HepG2 (cell line): Measurements from ENCODE around the gene QRICH2. TPM values are rescaled to one million over a fixed set of nuclear protein-coding genes. Genes with fewer than 3 reads are reported as not detected.

ENCODE experiments used
- CHD2 ChIP-seq: IDR thresholded peaks from 2 replicates; pipeline ENCODE4 v1.6.1; 2011; ENCODE audit warnings: low read depth, low read length, improper control_type of control experiment
- MATR3 ChIP-seq: sonication (generic); formaldehyde crosslinking; IDR thresholded peaks from 2 replicates; pipeline ENCODE4 v1.4.0; 2020; ENCODE audit warnings: missing genetic modification reagents
- MIER3 ChIP-seq: IDR thresholded peaks from 2 replicates; pipeline ENCODE4 v1.6.1; 2016; ENCODE audit warnings: missing compliant biosample characterization, borderline replicate concordance
- NAIF1 ChIP-seq: sonication (generic); formaldehyde crosslinking; IDR thresholded peaks from 2 replicates; pipeline ENCODE4 v1.5.0; 2020; ENCODE audit warnings: mild to moderate bottlenecking, missing genetic modification reagents, borderline replicate concordance
- RAD21 ChIP-seq: fragments of 450-650 bp; formaldehyde crosslinking; IDR thresholded peaks from 2 replicates; pipeline ENCODE4 v1.5.0; 2020; ENCODE audit warnings: mild to moderate bottlenecking
- RCOR2 ChIP-seq: IDR thresholded peaks from 2 replicates; pipeline ENCODE4 v1.6.1; 2016; ENCODE audit warnings: missing biosample characterization, missing genetic modification reagents
- SPEN ChIP-seq: sonication (generic); formaldehyde crosslinking; IDR thresholded peaks from 2 replicates; pipeline ENCODE4 v1.5.1; 2020; ENCODE audit warnings: low read depth, mild to moderate bottlenecking, missing genetic modification reagents
- TOE1 ChIP-seq: sonication (generic); formaldehyde crosslinking; IDR thresholded peaks from 2 replicates; pipeline ENCODE4 v1.4.0; 2020; ENCODE audit warnings: mild to moderate bottlenecking, missing genetic modification reagents
- ZBTB7B ChIP-seq: sonication (generic); formaldehyde crosslinking; IDR thresholded peaks from 2 replicates; pipeline ENCODE4 v1.4.0; 2020; ENCODE audit warnings: missing genetic modification reagents
- ZKSCAN1 ChIP-seq: fragments of 150-350 bp; IDR thresholded peaks from 2 replicates; pipeline ENCODE4 v1.6.1; 2014; ENCODE audit warnings: low read length
- ZNF143 ChIP-seq: sonication (generic); formaldehyde crosslinking; IDR thresholded peaks from 2 replicates; pipeline ENCODE4 v1.4.0; 2020; ENCODE audit warnings: missing genetic modification reagents
- ZNF263 ChIP-seq: sonication (generic); formaldehyde crosslinking; IDR thresholded peaks from 2 replicates; pipeline ENCODE4 v1.4.0; 2020; ENCODE audit warnings: missing genetic modification reagents
- polyA plus RNA-seq, 8 experiments: library from polyadenylated mRNA; depleted of rRNA in 3 of 8; stranded (reverse) in 7 of 8; unstranded in 1 of 8; fragments of >200 nt; fragmentation: Illumina TruSeq in 4 of 8; extraction: Trizol in 4 of 8; gene quantifications; 2 replicates each; pipeline versions ENCODE4 v1.2.1 to v1.2.3, GENCODE V29; 2011 to 2016; ENCODE audit warnings: low read depth in 4 of 8, missing spikeins in 1 of 8, mixed read lengths in 1 of 8; ENCODE audit not compliant: insufficient read depth in 1 of 8
- total RNA-seq, 5 experiments: library from RNA; depleted of rRNA; stranded (reverse); fragments of >200 nt; fragmentation: Illumina TruSeq; extraction: Trizol; gene quantifications; 2 replicates each; pipeline ENCODE4 v1.2.3, GENCODE V29; 2016; ENCODE audit warnings: low read depth in 1 of 5
- TF ChIP-seq, protein P1 (sequence below): sonication (generic); formaldehyde crosslinking; IDR thresholded peaks from 2 replicates; pipeline ENCODE4 v1.4.0; 2020; ENCODE audit warnings: missing genetic modification reagents, borderline replicate concordance
- TF ChIP-seq, protein P2 (sequence below): IDR thresholded peaks from 2 replicates; pipeline ENCODE4 v1.6.1; 2016
- TF ChIP-seq, protein P3 (sequence below): sonication (generic); formaldehyde crosslinking; IDR thresholded peaks from 2 replicates; pipeline ENCODE4 v1.8.0; 2022; ENCODE audit warnings: mild to moderate bottlenecking, missing genetic modification reagents, moderate library complexity
- TF ChIP-seq, protein P4 (sequence below): sonication (generic); formaldehyde crosslinking; IDR thresholded peaks from 2 replicates; pipeline ENCODE4 v1.5.0; 2020; ENCODE audit warnings: mild to moderate bottlenecking, missing genetic modification reagents
- TF ChIP-seq, protein P5 (sequence below): IDR thresholded peaks from 2 replicates; pipeline ENCODE4 v1.6.1; 2012; ENCODE audit warnings: inconsistent platforms
- TF ChIP-seq, protein P6 (sequence below): sonication (generic); formaldehyde crosslinking; conservative IDR thresholded peaks from 2 replicates; pipeline ENCODE4 v1.5.0; 2020; ENCODE audit warnings: missing genetic modification reagents

Gene QRICH2
- total and polyA plus RNA-seq, 2 of the 13 experiments (the other 11 are each of a cell fraction or from before 2014, with no cell fraction given): 3.7 to 5.7 TPM

DNA sequence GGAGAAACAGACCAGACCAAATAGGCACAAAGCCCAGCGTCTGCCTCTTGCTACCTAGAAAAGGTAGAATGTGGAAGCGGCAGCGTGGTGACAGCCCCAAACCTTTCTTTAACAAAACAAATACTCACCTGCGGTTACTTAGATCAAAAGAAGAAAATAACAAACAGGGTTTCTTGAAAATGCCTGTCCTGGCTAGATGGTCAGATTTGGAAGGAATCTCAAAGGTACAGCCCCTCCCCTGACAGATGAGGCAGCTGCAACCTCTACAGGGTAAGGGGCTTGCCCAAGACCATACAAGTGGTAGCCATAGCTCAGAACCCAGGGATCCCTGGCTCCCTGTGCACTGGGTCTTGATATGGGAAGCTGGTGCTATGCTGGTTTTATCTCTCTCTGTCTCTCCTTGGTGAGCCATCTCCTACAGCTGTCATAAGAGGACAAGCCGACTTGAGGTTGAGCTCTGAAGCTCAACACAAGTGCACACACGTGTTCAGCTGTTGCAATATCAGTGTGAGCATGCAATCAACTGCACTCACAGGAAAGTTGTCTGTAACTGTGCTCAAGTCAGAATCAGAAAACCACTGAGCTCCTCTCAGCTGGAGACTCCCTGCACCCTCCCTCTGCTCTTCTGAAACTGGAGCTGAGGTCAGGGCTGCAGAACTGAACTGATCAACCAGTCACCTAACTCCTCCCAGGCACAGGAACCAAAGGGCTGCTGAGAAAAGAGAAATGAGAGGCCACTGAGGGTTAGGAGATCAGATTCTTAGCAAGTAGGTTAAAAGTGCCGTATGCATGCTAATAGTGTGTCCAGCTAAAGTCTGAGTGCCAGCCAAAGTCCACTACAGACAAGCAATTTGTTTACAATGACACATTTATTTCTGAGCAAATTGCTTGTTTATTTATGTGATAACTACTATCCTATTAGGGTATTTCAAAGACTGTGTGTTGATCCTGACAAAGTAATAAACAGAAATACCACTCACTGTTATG is 61.7 kb downstream of the QRICH2 start (continued):
- TF ChIP-seq, protein P1, sequence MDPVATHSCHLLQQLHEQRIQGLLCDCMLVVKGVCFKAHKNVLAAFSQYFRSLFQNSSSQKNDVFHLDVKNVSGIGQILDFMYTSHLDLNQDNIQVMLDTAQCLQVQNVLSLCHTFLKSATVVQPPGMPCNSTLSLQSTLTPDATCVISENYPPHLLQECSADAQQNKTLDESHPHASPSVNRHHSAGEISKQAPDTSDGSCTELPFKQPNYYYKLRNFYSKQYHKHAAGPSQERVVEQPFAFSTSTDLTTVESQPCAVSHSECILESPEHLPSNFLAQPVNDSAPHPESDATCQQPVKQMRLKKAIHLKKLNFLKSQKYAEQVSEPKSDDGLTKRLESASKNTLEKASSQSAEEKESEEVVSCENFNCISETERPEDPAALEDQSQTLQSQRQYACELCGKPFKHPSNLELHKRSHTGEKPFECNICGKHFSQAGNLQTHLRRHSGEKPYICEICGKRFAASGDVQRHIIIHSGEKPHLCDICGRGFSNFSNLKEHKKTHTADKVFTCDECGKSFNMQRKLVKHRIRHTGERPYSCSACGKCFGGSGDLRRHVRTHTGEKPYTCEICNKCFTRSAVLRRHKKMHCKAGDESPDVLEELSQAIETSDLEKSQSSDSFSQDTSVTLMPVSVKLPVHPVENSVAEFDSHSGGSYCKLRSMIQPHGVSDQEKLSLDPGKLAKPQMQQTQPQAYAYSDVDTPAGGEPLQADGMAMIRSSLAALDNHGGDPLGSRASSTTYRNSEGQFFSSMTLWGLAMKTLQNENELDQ (CRISPR knock-in tag): no peak
- TF ChIP-seq ZNF263 (CRISPR knock-in tag): peak; percentile 71
- 0 out of 2 replicates have a peak, but pooled peaks have one; percentile 28 for TF ChIP-seq SPEN (CRISPR knock-in tag)
- TF ChIP-seq, protein P2, sequence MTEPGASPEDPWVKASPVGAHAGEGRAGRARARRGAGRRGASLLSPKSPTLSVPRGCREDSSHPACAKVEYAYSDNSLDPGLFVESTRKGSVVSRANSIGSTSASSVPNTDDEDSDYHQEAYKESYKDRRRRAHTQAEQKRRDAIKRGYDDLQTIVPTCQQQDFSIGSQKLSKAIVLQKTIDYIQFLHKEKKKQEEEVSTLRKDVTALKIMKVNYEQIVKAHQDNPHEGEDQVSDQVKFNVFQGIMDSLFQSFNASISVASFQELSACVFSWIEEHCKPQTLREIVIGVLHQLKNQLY (CRISPR knock-in tag): no peak
- TF ChIP-seq, protein P3, sequence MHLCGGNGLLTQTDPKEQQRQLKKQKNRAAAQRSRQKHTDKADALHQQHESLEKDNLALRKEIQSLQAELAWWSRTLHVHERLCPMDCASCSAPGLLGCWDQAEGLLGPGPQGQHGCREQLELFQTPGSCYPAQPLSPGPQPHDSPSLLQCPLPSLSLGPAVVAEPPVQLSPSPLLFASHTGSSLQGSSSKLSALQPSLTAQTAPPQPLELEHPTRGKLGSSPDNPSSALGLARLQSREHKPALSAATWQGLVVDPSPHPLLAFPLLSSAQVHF (CRISPR knock-in tag): no peak
- TF ChIP-seq, protein P4, sequence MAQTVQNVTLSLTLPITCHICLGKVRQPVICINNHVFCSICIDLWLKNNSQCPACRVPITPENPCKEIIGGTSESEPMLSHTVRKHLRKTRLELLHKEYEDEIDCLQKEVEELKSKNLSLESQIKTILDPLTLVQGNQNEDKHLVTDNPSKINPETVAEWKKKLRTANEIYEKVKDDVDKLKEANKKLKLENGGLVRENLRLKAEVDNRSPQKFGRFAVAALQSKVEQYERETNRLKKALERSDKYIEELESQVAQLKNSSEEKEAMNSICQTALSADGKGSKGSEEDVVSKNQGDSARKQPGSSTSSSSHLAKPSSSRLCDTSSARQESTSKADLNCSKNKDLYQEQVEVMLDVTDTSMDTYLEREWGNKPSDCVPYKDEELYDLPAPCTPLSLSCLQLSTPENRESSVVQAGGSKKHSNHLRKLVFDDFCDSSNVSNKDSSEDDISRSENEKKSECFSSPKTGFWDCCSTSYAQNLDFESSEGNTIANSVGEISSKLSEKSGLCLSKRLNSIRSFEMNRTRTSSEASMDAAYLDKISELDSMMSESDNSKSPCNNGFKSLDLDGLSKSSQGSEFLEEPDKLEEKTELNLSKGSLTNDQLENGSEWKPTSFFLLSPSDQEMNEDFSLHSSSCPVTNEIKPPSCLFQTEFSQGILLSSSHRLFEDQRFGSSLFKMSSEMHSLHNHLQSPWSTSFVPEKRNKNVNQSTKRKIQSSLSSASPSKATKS (CRISPR knock-in tag): no peak
- no peak for TF ChIP-seq TOE1
- no peak for TF ChIP-seq RCOR2 (CRISPR knock-in tag)
- TF ChIP-seq, protein P5, sequence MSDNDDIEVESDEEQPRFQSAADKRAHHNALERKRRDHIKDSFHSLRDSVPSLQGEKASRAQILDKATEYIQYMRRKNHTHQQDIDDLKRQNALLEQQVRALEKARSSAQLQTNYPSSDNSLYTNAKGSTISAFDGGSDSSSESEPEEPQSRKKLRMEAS: peak; percentile 65; the same call in 1 of the 2 replicates
- TF ChIP-seq NAIF1: no peak
- TF ChIP-seq ZKSCAN1: no peak
- peak; percentile 10; the same call in 1 of the 2 replicates for TF ChIP-seq RAD21 (CRISPR knock-in tag)
- TF ChIP-seq, protein P6, sequence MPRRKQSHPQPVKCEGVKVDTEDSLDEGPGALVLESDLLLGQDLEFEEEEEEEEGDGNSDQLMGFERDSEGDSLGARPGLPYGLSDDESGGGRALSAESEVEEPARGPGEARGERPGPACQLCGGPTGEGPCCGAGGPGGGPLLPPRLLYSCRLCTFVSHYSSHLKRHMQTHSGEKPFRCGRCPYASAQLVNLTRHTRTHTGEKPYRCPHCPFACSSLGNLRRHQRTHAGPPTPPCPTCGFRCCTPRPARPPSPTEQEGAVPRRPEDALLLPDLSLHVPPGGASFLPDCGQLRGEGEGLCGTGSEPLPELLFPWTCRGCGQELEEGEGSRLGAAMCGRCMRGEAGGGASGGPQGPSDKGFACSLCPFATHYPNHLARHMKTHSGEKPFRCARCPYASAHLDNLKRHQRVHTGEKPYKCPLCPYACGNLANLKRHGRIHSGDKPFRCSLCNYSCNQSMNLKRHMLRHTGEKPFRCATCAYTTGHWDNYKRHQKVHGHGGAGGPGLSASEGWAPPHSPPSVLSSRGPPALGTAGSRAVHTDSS (CRISPR knock-in tag): no peak
- no peak for TF ChIP-seq MIER3
- no peak for TF ChIP-seq MATR3 (CRISPR knock-in tag)
- TF ChIP-seq ZNF143 (CRISPR knock-in tag): 0 out of 2 replicates have a peak, but pooled peaks have one; percentile 8
- no peak for TF ChIP-seq CHD2
- no peak for TF ChIP-seq ZBTB7B (CRISPR knock-in tag)
